Testis (tissue), 3 donors: ENCODE measurements around the gene MAGI1. TPM values are rescaled to one million over a fixed set of nuclear protein-coding genes. Genes with fewer than 3 reads are reported as not detected.

Experiments used
- DNase-seq: peaks from one replicate; pipeline ENCODE4 v3.0.0-alpha.2; 2019
- H3K27ac ChIP-seq, 2 donors: fragments of 200-600 bp; sonication (generic); one replicate each; pipeline ENCODE4 v1.5.1; 2019
- H3K27me3 ChIP-seq: fragments of 200-600 bp; sonication (generic); one replicate; pipeline ENCODE4 v1.5.1; 2019
- H3K36me3 ChIP-seq: fragments of 200-600 bp; sonication (generic); one replicate; pipeline ENCODE4 v1.5.1; 2017; ENCODE audit warnings: low read depth; ENCODE audit errors: missing control alignments
- H3K4me1 ChIP-seq: fragments of 200-600 bp; sonication (generic); one replicate; pipeline ENCODE4 v1.5.1; 2019
- H3K4me3 ChIP-seq, 2 donors: fragments of 200-600 bp; sonication (generic); one replicate each; pipeline ENCODE4 v1.5.1; 2017 to 2019
- H3K9me3 ChIP-seq: fragments of 200-600 bp; sonication (generic); one replicate; pipeline ENCODE4 v1.5.1; 2017
- POLR2A ChIP-seq: fragments of 450-650 bp; IDR thresholded peaks from one replicate; pipeline ENCODE4 v1.6.1; 2017; ENCODE audit warnings: antibody characterized with exemption, mild to moderate bottlenecking, moderate library complexity
- WGBS, 2 donors: methylation state at CpG; one replicate each; pipeline ENCODE4 v1.1.5; 2018; 5-methylcytosine and 5-hydroxymethylcytosine counted together
- intact Hi-C: fragments of 100-400 bp; cut with DNase I; formaldehyde crosslinking; loops from one replicate; pipeline ENCODE4 v1.15.1; 2023; ENCODE audit warnings: low total_unique reads
- polyA plus RNA-seq: library from polyadenylated mRNA; stranded (reverse); fragments of 350-450 nt; fragmentation: Illumina TruSeq; extraction: RNeasy Lipid Tissue Mini Kit (QIAGEN cat#74804); gene quantifications from one replicate; pipeline ENCODE4 v1.2.3, GENCODE V29; 2014; ENCODE audit warnings: low read depth, low replicate concordance; ENCODE audit not compliant: insufficient read depth
- total RNA-seq, 2 donors: library from RNA; depleted of rRNA; stranded (reverse); fragments of >200 nt; gene quantifications; one replicate each; pipeline ENCODE4 v1.2.3, GENCODE V29; 2016
- TF ChIP-seq, protein P1 (sequence below), 3 experiments: fragments of 450-650 bp in 2 of 3; fragments of 200-600 bp in 1 of 3; sonication (generic) in 1 of 3; IDR thresholded peaks; one replicate each; pipeline ENCODE4 v1.5.1; 2016 to 2019; ENCODE audit warnings: antibody characterized with exemption in 3 of 3, mild to moderate bottlenecking in 2 of 3, moderate library complexity in 1 of 3

The MAGI1 gene
- total and polyA plus RNA-seq, 3 donors from 2014 or later = 55.4 to 60.4 (median 56.1) TPM

DNA sequence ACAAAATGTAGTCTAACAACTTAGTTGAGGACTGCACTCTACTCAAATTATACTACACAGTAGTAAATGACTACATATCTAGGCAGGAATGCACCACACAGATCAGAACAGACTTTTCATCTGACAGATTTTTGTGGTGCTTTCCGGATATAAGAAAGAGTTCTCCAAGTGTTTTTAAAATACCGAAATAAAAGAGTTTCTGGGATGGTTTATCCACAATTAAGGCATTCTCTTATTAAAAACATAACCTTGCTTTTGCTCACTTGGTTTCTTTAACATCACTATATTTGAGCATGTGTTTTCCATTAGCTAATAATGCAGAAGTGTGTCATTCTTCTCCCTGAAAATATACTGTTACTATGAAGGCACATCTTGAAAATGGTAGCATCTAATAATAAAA, 132.9 kb downstream of the MAGI1 start:
- Histone ChIP-seq H3K27ac (no peak overlapping the region), H3K9me3 (no peaks in the 10 kb centered on the region), H3K27me3 (no peaks in the 10 kb centered on the region), H3K4me3 (no peak overlapping the region), H3K36me3 (no peaks in the 10 kb centered on the region), H3K4me1 (no peaks in the 10 kb centered on the region)
- intact Hi-C loops = no loop called here
- no peak for DNase-seq
- WGBS, 2 donors = 92 to 99% methylated on average over 2 of the region's 2 CpGs
- no peak for TF ChIP-seq POLR2A
- TF ChIP-seq, protein P1, sequence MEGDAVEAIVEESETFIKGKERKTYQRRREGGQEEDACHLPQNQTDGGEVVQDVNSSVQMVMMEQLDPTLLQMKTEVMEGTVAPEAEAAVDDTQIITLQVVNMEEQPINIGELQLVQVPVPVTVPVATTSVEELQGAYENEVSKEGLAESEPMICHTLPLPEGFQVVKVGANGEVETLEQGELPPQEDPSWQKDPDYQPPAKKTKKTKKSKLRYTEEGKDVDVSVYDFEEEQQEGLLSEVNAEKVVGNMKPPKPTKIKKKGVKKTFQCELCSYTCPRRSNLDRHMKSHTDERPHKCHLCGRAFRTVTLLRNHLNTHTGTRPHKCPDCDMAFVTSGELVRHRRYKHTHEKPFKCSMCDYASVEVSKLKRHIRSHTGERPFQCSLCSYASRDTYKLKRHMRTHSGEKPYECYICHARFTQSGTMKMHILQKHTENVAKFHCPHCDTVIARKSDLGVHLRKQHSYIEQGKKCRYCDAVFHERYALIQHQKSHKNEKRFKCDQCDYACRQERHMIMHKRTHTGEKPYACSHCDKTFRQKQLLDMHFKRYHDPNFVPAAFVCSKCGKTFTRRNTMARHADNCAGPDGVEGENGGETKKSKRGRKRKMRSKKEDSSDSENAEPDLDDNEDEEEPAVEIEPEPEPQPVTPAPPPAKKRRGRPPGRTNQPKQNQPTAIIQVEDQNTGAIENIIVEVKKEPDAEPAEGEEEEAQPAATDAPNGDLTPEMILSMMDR (IDR thresholded peaks at IDR 0.05) = no peak

DNA sequence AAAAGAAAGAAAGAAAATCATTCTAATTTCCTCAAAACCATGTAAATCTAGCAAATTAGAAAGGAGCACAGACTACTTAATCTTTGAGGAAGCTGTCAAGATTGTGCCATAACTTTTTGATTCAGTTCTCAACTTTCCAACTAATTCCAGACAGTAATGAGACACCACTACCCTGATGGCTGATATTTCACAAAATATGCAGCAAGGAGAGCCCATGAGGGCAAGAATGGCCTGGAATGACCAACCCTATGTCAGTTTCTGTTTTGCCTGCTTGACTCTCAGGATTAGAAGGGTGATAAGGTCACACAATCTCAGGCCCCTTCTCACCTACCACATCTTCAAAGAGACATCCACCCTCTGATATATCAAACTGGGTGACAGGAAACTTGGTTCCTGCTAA, 134.7 kb downstream of the MAGI1 start:
- Histone ChIP-seq H3K36me3 (no peaks in the 10 kb centered on the region), H3K4me1 (no peaks in the 10 kb centered on the region), H3K9me3 (no peaks in the 10 kb centered on the region), H3K4me3 (no peak overlapping the region), H3K27me3 (no peaks in the 10 kb centered on the region), H3K27ac (no peak overlapping the region)
- no peak for DNase-seq
- TF ChIP-seq, protein P1 (IDR thresholded peaks at IDR 0.05) = no peak
- TF ChIP-seq POLR2A = no peak
- intact Hi-C loops = no loop called here

DNA sequence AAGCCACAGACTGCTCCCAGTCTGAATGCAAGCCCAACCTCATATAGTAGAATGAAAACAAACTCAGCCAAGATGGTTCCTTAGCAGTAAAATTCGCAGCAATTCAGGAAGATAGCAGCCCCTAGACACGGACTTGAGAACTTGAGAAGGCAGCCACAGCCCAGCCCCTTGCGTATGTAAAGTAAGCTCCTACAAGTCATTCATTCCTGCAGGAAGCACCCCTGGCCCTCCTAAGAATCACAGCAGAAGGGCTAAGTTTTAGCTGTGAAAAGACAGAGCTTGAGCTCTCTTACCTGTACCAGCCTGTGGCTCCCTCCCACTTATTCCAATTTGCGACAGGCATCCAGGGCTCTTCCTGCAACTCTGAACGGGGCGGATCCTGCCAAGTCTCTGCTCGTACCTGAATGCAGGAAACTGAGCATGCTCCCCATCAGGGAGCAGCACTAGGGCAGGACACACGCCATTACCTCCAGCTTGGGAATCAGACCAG, 136.4 kb downstream of the MAGI1 start:
- DNase-seq = no peak
- no peaks in the 10 kb centered on the region for H3K27me3 ChIP-seq
- no peaks in the 10 kb centered on the region for H3K36me3 ChIP-seq
- H3K9me3 ChIP-seq = no peaks in the 10 kb centered on the region
- no peaks in the 10 kb centered on the region for H3K4me1 ChIP-seq
- 55 to 72% methylated on average over 7 to 8 of the region's 8 CpGs for WGBS, 2 donors
- H3K4me3 ChIP-seq = no peak overlapping the region
- intact Hi-C loops = no loop called here
- TF ChIP-seq POLR2A = no peak
- TF ChIP-seq, protein P1 (IDR thresholded peaks at IDR 0.05) = no peak
- H3K27ac ChIP-seq = no peak overlapping the region

DNA sequence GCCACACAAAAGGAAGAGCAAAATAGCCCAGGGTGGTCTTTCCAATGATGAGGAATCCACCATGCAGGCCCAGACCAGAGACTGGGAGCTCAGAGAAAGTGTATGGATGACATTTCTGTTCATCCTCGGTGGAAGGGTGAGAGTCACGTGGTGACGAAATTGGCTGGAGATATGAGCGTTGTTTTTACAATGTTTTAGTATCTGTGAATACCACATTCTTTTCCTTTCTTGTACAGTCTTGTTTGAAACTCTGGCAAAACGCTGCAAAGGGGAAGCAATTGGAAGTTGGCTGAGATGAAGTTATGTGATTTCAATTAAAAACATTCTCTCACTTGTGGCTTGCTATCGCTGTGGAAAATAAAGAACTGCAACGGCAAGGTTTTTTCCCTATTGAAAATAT, 137.5 kb downstream of the MAGI1 start:
- no peaks in the 10 kb centered on the region for H3K4me1 ChIP-seq
- H3K27me3 ChIP-seq = no peaks in the 10 kb centered on the region
- H3K9me3 ChIP-seq = no peaks in the 10 kb centered on the region
- intact Hi-C loops = no loop called here
- no peak for TF ChIP-seq POLR2A
- TF ChIP-seq, protein P1 (IDR thresholded peaks at IDR 0.05) = no peak
- no peaks in the 10 kb centered on the region for H3K36me3 ChIP-seq
- no peak overlapping the region for H3K27ac ChIP-seq
- DNase-seq = no peak
- 79 to 83% methylated on average over 7 of the region's 7 CpGs for WGBS, 2 donors
- H3K4me3 ChIP-seq = no peak overlapping the region

DNA sequence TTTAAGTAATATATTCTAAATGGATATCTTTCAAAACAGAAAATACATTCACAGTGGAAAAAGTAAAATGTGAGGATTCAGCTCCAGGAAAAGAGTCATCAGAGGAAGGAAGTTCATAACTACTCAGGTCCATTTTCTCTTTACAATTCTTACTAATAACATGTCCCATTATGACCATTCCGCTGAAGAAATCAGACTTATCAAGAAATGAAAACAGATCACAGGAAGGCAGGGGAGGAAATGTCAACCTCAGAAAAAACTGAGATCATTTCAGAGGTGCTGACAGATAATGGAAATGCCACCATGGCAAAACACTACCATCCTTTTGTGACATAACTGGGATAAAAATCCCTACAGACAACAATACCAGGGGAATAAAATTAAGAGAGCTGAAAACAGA, 139.5 kb downstream of the MAGI1 start:
- intact Hi-C loops = no loop called here
- no peak overlapping the region for H3K27ac ChIP-seq

More for the DNA sequence above, 139.5 kb downstream of the MAGI1 start:
- no peak for TF ChIP-seq POLR2A
- TF ChIP-seq, protein P1 (IDR thresholded peaks at IDR 0.05) = no peak
- WGBS, 2 donors = 86 to 88% methylated on average over 1 of the region's 1 CpG
- no peaks in the 10 kb centered on the region for H3K4me1 ChIP-seq
- H3K27me3 ChIP-seq = no peaks in the 10 kb centered on the region
- DNase-seq = no peak
- no peaks in the 10 kb centered on the region for H3K36me3 ChIP-seq
- no peaks in the 10 kb centered on the region for H3K9me3 ChIP-seq
- no peak overlapping the region for H3K4me3 ChIP-seq
